Measurements from ENCODE around the gene TUBGCP4.

GRCh38 chr15:43439268-43439667, 68.4 kb downstream of the TUBGCP4 start:
- no peak for TF ChIP-seq CTCF (tag by site-specific recombination; IDR thresholded peaks at IDR 0.05)
- no peak for TF ChIP-seq ZNF596 (tag by site-specific recombination; IDR thresholded peaks at IDR 0.05)
- TF ChIP-seq ZNF830 (tag by site-specific recombination; IDR thresholded peaks at IDR 0.05; ENCODE audit: low read depth), result no peak
- TF ChIP-seq ZNF677 (tag by site-specific recombination; IDR thresholded peaks at IDR 0.05), result no peak
- TF ChIP-seq TCF7L2 (IDR thresholded peaks at IDR 0.05; ENCODE audit: borderline replicate concordance, low read depth, low read length), result no peak
- no peak for TF ChIP-seq ZNF626 (tag by site-specific recombination; IDR thresholded peaks at IDR 0.05)

Measured in HEK293 (cell line).